GM10847 (cell line): Measurements from ENCODE around the gene PIH1D1.

Experiments
- POLR2A ChIP-seq: IDR thresholded peaks from 2 replicates; pipeline ENCODE4 v1.6.1; 2011; ENCODE audit not compliant: insufficient read length; ENCODE audit errors: extremely low read depth

PIH1D1 gene

DNA sequence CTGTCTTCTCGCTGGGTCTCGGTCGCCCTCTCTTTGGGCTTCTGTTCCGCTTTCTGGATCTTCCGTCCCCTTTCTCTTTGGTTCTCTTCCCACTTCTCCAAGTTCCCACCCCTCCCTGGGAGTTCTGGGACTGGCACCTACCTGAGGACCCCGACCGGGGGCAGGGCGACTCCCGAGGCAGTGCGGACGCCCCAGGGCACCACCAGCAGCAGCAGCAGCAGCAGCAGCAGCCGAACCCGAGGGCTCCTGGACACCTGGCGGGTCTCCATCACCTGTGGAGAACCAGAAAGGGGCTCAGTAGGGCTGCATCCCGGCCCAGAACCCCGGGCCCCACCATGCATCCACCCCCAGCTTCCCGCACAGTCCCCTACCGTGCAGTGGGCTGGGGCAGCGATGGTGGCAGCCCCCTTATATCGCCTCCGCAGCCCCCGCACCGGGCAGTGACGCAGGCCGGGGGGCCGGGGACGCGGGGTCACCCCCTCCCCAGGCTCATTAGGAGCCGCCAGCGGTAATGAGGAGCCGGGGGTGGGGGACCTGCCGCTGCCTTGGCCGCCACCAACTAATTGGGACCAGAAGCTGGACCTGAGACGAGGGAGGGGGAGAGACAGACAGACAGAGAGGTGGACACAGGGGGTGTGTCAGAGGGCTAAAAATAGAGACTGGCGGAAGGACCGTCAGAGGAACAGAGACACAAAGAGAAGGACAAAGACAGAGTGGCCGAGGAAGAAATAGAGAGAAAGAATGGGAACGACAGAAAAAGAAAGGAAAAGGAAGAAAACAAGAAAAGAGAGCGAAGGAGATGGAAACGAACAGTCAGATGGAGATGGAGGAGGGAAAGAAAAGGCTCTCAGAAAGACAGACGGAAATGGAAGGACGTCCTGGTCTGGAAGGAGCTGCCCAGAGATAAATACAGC is 28.3 kb downstream of the PIH1D1 start, which contains the start of gene PTH2:
PTH2 (minus strand) TSS at position 371 of the 914 bp plus-strand sequence; CDS start at position 269, 102 bp downstream.
- no peak for TF ChIP-seq POLR2A

DNA sequence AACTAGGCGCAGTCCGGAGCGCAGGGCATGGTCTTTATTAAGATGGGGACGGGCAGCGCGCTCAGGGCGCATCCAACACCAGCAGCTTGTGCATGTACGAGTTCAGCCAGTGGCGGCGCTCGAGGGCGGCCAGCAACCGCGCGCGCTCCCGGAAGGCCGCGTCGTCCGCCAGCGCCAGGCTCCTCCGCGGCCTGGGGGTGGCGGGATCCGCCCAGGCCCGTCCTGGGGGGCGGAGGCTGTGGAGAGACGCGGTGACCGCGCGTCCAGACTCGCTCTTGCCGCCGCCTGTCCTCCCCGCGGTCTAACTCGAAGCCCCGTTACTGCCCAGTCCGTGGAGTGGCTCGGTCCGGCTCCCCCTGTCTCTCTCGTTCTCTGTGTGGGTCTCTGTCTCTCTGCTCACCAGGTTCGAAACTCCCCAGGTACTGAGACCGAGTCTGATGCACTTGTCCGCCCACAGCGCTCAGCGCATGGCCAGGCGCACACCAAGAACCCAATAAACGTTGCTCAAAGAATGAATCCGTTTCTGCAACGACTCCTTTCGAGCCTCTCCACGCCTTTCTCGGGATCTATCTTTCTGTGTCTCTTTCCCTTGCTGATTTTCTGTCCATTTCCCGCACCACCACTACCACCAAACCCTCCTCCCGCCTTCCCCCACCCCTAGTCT is 29.1 kb downstream of the PIH1D1 start:
- no peak for TF ChIP-seq POLR2A

DNA sequence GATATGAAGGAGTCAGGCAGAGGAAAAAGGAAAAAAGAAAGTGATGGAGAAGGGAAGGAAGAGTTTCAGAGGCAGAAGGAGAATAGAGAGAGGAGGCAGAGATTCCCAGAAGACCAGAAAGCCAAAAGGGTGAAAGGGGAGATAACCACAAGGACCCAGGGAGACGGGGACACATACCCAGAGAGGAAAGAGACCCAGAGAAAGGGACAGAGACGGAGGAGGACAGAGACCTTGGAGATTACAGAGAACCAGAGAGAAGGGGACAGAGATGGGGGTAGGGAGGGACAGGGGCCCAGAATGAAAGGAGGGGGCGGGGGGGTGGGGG is 29.8 kb downstream of the PIH1D1 start:
- no peak for TF ChIP-seq POLR2A

DNA sequence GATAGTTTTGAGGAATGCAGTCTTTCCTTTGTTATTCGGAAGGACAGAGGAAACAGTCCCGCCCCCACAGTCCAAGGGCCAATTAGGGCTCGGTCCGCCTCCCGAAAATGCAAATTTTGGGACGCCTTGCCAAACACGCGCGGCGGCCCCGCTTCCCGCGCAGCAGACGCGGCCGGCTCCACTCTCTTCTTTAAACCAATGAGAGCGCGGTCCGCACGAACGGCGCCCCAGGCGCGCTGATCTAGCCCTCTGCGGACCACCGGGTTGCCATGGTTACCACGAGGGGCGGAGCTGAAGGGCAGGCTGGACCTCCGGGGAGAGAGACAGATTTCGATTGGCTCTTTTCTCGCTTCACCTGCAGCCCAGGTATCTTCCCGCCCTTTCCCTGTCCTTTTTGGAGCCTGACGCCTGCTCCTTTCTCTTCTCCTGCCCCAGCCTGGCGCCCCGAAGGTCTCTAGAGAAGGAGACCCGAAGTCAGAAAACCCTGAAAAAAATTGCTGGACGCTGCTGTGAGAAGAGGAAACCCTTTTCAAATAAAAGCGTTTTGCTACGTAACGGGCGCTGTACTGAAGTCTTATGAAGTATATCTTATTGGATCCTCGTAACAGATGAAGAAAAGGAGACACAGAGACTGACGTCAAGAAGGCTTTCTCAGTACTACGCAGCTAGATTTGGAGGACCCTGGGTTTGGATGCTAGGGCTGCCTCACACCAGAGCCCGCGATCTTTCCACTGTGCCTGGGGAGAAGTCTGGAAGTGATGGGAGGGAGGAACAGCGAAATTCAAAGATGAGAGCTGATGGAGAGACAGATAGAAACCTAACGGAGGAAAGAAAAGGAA is 30.4 kb downstream of the PIH1D1 start:
- no peak for TF ChIP-seq POLR2A

DNA sequence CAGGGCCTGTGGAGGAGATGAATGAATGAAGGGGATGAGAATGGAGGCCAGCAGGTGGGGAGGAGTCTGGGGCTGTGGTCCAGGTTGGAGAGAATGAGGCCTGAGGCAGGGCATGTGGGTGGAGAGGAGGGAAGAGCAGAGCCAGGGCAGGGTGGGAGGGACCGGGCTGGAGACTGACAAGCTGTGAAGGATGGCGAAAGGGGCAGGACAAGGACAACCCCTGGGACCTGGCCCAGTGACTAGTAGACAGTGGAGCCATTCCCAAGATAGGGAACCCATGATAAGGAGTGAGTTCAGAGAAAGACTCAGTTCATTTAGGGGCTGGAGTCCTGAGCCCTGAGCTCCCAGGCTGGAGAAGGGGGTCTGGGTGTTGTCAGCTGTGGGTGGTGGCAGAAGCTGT is 31.4 kb downstream of the PIH1D1 start:
- TF ChIP-seq POLR2A: no peak

DNA sequence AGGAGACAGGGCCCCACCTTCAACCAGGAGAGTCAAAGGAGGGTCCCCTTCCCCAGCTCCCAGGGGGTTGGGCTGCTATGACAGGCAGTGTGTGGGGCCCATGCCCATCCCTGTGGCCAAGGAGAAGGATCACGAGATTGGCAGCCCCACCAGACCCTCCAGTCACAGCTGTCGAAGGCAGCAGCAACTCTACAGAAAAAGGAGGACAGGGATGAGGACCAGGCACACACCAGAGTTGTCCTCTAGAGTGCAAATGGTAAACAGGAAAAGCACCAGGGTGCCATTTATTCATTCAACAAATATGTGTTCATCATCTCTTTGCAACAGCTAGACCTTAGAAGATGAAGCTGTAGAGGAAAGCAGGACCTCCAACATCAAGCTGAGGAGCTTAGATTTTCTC is 32.4 kb downstream of the PIH1D1 start:
- TF ChIP-seq POLR2A: no peak

DNA sequence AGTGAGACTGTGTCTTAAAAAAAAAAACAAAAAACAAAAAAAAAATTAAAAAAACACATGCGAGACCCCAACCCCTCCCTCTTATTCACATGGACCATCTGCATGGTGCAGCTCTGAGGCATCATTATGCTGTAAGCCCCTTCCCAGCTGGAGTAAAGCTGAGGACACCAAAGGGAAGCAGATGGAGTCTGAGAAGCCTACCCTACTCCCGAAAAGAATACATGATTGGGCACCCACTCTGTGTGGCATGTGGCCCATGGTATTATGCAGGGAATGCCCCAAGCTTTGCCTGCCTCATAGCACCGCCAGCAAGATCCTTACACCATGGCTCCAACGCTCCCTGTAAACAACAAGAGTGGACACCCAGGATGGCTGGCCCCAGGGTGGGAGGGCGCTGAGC is 33.1 kb downstream of the PIH1D1 start:
- TF ChIP-seq POLR2A: no peak

DNA sequence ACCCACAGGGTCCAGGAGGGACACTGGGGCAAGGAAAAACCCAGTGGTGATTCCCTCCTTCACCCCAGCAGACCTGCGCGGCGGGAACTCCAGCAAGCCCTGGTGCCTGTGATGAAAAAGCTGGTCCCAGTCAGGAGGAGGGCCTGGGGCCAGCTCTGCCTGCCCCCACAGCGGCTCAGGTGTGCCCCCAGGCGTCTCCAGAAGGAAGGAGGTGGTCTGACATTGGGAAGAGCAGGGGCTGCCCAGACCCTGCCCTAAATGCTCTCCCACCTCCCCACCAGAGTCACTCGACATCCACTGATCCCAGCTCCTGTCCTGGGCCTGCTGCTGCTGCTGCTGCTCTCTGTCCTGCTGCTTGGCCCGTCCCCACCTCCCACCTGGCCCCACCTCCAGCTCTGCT is 34.5 kb downstream of the PIH1D1 start:
- no peak for TF ChIP-seq POLR2A

DNA sequence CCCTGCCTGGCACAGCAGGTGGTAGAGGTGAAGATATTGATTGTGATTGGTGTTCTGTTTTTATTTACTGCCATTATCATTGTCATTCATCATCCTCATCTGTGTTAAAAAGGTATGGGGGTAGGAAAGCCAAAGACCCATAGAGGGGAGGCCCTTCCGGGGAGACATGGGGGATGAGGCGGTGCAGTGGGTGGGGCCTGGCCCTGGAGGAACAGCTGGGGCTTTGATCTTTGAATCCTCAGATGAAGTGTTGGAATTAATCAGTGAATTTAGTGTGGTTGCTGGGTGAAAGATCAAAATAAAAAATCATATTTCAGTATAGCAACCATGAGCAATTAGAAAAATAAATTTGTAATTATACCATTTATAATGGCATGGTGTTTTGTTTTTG is 35.8 kb downstream of the PIH1D1 start:
- TF ChIP-seq POLR2A: no peak

DNA sequence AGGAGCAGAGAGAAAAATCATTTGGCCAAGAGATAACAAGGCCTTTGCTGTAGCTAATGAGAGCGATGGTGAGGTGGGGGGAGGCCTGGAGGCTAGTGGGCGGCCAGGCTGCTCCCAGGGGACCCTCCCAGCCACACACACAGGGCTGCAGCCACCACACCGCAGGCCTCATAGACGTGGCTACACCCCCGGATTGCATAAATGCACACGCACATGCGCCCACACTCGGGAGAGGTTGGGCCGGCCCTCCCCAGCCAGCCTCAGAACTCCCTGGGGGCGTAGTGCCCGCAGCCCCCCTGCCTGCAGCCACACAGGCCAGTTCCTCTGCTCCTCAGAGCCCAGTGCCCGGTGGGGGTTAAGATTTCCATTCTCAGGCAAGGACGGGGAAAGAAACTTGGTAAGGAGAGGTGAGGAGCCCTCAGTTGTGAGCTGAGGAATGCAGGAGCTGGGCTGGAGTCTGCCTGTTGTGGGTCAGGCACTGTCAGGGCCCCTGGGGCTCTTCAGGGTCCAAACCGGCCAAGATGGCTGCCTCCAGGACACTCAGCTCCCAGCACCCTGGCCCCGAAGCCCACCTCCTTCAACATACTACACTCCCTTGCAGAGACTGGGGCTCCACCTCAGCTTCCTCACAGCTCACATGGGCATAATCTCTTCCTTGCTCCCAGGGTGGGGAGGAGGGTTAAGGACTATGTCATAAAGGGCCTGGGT is 36.4 kb downstream of the PIH1D1 start:
- TF ChIP-seq POLR2A: no peak

DNA sequence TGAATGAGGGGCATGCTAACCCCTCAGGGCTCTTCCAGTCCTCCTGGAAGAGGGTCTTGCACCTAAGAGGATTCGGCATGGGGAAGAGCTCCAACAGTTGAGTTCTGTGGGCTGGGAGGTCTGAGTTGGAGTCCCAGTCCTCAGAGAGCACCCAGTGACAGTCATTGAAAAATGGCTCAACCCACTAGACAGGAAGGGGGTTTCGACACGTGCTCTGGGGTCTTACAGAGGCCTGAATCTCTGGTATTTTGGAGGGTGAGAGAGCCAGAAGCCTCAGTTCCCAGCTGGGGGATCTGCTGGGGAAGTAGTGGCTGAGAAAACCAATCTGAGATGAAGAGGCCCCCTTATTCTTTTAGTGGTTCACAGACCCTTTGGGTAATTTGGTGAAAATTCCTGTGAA is 37.4 kb downstream of the PIH1D1 start:
- TF ChIP-seq POLR2A: no peak

DNA sequence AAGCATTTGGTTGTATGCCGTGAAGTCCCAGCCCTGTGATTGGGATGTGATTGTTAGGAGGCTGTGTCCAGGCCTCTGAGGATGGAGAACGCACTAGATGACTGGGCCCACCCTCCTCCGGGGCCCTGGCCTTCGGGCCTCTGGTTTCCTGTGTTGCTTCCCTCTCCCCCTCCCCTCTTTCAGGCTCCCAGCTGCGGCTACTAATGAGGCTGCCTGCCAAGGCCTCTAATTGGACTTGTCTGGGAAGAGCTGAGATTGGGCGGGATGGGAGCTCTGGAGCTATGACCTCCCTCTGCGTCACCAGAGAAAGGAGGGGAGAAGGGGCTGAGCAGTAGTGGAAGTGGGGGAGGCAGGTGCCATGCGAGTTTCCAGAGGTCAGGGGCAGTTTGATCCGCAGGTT is 38.3 kb downstream of the PIH1D1 start:
- no peak for TF ChIP-seq POLR2A

DNA sequence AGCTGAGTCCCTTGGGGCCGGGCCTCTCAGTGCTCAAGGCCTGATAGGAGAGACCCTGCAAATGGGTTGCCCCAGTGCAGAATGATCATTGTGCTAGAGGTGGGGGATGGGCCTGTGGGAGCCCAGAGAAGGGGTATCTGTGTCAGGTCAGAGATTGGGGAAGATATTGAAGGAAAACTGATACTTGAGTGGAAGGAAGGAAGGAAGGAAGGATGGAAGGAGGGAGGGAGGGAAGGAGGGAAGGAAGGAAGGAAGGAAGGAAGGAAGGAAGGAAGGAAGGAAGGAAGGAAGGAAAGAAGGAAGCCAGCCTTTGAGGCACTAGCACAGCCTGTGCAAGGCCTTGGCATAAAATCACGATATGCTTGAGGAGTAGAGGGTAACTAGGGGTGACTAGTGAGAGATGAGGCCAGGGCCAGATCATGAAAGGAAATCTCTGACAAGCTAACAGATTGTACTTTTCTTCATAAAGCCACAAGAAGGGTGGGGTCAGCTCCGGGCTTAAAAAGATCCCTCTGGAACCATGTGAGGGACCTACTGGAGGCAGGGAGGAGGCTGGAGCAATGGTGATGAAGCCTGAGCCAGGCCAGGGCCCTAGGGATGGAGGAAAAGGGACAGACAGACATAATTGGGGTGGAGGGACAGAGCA is 39.8 kb downstream of the PIH1D1 start:
- no peak for TF ChIP-seq POLR2A

DNA sequence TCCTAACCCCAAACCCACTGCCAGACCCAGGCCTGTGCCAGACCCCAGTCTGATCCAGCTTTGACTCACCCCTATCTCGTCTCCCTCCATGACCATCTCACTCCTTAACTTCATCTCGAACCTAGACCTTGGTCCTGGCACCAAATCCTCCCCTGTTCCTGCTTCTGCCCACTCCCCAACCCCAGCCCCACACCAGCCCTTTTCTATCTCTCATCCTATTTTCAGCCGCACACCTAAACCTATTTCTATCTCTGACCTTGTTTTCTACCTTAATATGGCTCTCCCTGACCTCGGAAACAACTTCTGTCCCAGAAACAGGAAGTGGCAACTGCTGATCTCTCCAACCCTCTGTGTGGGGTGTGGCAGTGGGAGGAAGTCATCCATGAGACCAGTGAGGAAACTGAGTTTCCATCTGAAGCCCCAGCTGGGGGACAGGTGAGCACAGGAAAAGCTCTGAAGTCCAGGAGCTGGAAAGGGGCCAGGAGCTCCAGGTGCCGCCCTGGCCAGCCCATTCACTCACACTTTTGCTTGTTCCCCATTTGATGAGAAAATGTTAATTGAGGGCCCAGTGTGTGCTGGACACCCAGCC is 42.1 kb downstream of the PIH1D1 start:
- no peak for TF ChIP-seq POLR2A
